K562 (cell line): ENCODE results near the gene STIM1. TPM values are rescaled to one million over a fixed set of nuclear protein-coding genes. Genes with fewer than 3 reads are reported as not detected.

ENCODE experiments used
- AFF1 ChIP-seq, 2 experiments: fragments of 450-650 bp; IDR thresholded peaks; 2 replicates each; pipeline ENCODE4 v1.6.1; 2018; ENCODE audit warnings: mild to moderate bottlenecking in 2 of 2, low read depth in 1 of 2; ENCODE audit not compliant: partially characterized antibody in 2 of 2
- CBX3 ChIP-seq, 2 experiments: IDR thresholded peaks; 1 replicate in 1 of 2; 2 replicates in 1 of 2; pipeline ENCODE4 v1.6.1; 2012; ENCODE audit warnings: inconsistent platforms in 2 of 2, low read length in 2 of 2, borderline replicate concordance in 1 of 2, control low read depth in 1 of 2
- CHCHD3 ChIP-seq: fragments of 250-450 bp; sonication (Bioruptor Pico); IDR thresholded peaks from 2 replicates; pipeline ENCODE4 v2.1.2; 2022; ENCODE audit warnings: mild to moderate bottlenecking
- HOMEZ ChIP-seq: fragments of 250-450 bp; sonication (Bioruptor Pico); IDR thresholded peaks from 2 replicates; pipeline ENCODE4 v1.4.0; 2020; ENCODE audit warnings: mild to moderate bottlenecking, moderate library complexity
- MAX ChIP-seq: sonication (generic); formaldehyde crosslinking; IDR thresholded peaks from 2 replicates; pipeline ENCODE4 v1.9.0; 2022; ENCODE audit warnings: mild to moderate bottlenecking, missing genetic modification reagents
- MCM2 ChIP-seq: fragments of 450-650 bp; IDR thresholded peaks from 2 replicates; pipeline ENCODE4 v1.6.1; 2017; ENCODE audit warnings: low read depth, mild to moderate bottlenecking
- MED1 ChIP-seq: sonication (generic); formaldehyde crosslinking; IDR thresholded peaks from 2 replicates; pipeline ENCODE4 v1.8.1; 2023; ENCODE audit warnings: missing genetic modification reagents, borderline replicate concordance
- MTA1 ChIP-seq: fragments of 450-650 bp; IDR thresholded peaks from 2 replicates; pipeline ENCODE4 v1.6.1; 2017; ENCODE audit warnings: borderline replicate concordance
- U2AF1 ChIP-seq: fragments of 200-400 bp; formaldehyde crosslinking; optimal IDR thresholded peaks from 2 replicates; pipeline ENCODE3; 2017; ENCODE audit warnings: mild to moderate bottlenecking, low read depth, low read length, moderate library complexity
- USF2 ChIP-seq: sonication (generic); formaldehyde crosslinking; IDR thresholded peaks from 2 replicates; pipeline ENCODE4 v1.5.0; 2020; ENCODE audit warnings: missing genetic modification reagents
- WHSC1 ChIP-seq: IDR thresholded peaks from one replicate; pipeline ENCODE4 v1.6.1; 2012; ENCODE audit warnings: low read length, control low read depth, inconsistent platforms
- YBX1 ChIP-seq: fragments of 450-650 bp; IDR thresholded peaks from 2 replicates; pipeline ENCODE4 v1.7.1; 2016; ENCODE audit warnings: mild to moderate bottlenecking
- ZKSCAN1 ChIP-seq: fragments of 150-350 bp; IDR thresholded peaks from 2 replicates; pipeline ENCODE4 v1.6.1; 2016; ENCODE audit warnings: low read depth, low read length
- ZNF12 ChIP-seq: sonication (generic); formaldehyde crosslinking; IDR thresholded peaks from 2 replicates; pipeline ENCODE4 v1.4.0; 2020; ENCODE audit warnings: mild to moderate bottlenecking, missing genetic modification reagents
- ZNF274 ChIP-seq: IDR thresholded peaks from 2 replicates; pipeline ENCODE4 v1.6.1; 2011; ENCODE audit warnings: low read depth, mild to moderate bottlenecking, low read length, moderate library complexity, borderline replicate concordance
- ZNF398 ChIP-seq: fragments of 250-450 bp; sonication (Bioruptor Pico); IDR thresholded peaks from 2 replicates; pipeline ENCODE4 v1.8.0; 2021; ENCODE audit warnings: moderate library complexity, mild to moderate bottlenecking, inconsistent platforms
- polyA plus RNA-seq, 8 experiments: library from polyadenylated mRNA; depleted of rRNA in 4 of 8; stranded (reverse) in 5 of 8; unstranded in 3 of 8; fragments of >200 nt; fragmentation: Nextera tagmentation in 2 of 8; fragmentation: Illumina TruSeq in 1 of 8; extraction: Ambion mirVana in 2 of 8; extraction: Trizol in 1 of 8; gene quantifications; 2 replicates each; pipeline versions ENCODE4 v1.2.1 to v1.2.3, GENCODE V29; 2011 to 2014; ENCODE audit warnings: inconsistent platforms in 1 of 8, missing spikeins in 1 of 8
- total RNA-seq, 7 experiments: library from RNA; depleted of rRNA in 6 of 7; stranded (reverse); fragments of >200 nt in 6 of 7; fragmentation: Illumina TruSeq in 2 of 7; extraction: Trizol in 2 of 7; gene quantifications; 2 replicates each; pipeline versions ENCODE4 v1.2.1 to v1.2.3, GENCODE V29; 2011 to 2021; ENCODE audit warnings: low replicate concordance in 1 of 7

STIM1 gene
- total and polyA plus RNA-seq, 9 of the 15 experiments (the other 6 are each of a cell fraction or from before 2014, with no cell fraction given): 7.7 to 50.5 (median 22.5) TPM

- TF ChIP-seq USF2 (CRISPR knock-in tag) (no peak; the same call in 1 of the 2 replicates), ZNF12 (CRISPR knock-in tag) (peak; percentile 44; the same call in 1 of the 2 replicates), ZKSCAN1 (no peak), MED1 (CRISPR knock-in tag) (no peak), MAX (CRISPR knock-in tag) (peak; percentile 86), ZNF274 (no peak), CHCHD3 (CRISPR knock-in tag) (no peak), WHSC1 (no peak), YBX1 (no peak), AFF1 (IDR thresholded peaks at IDR 0.05; ENCODE audit: low read depth in 1 of 2, partially characterized antibody in 2 of 2) (no peak), ZNF398 (no peak), CBX3 (IDR thresholded peaks at IDR 0.05; ENCODE audit: borderline replicate concordance in 1 of 2, low read length in 2 of 2) (peak in 1 of 2 experiments; percentile 95; a peak in 2 of 3 replicates), MTA1 (no peak), MCM2 (no peak), U2AF1 (no peak), HOMEZ (CRISPR knock-in tag) (no peak)
Measured at GRCh38 chr11:3841426-3842350, 13.8 kb upstream of the STIM1 start (continued).
